Measurements from ENCODE around the gene ERI3.

ERI3 gene

DNA sequence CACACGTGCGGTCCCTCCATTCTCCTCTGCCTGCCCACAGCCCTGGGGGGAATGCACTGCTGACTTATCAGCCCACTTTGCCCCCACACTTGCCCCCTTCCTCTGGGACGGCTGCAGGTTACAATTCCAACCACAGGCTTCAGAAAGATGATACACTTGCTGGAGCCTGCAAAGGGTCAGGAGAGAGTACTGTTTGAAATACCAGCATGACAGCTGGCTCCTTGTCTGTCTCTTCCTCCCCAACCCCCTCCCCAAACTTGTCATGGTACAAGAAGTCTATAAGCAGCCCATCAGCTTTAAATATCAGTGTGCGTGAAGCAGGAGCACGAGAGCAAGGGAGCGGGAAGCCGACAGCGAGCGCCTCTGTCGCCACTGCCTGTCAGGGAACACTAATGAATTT, 62.4 kb downstream of the ERI3 start:
- Histone ChIP-seq H3K4me1 (ENCODE audit: insufficient read depth, low read length) (no peaks in the 10 kb centered on the region), H3K4me3 (ENCODE audit: low read depth in 1 of 2, low read length in 2 of 2) (no peak overlapping the region), H2AFZ (ENCODE audit: low read depth, low read length) (no peak overlapping the region), H3K4me2 (ENCODE audit: insufficient read depth, low read length) (no peak overlapping the region), H3K27me3 (ENCODE audit: insufficient read depth, low read length, poor library complexity) (no peaks in the 10 kb centered on the region), H3K9ac (ENCODE audit: low read depth, low read length) (no peak overlapping the region), H3K9me3 (ENCODE audit: insufficient read depth, low read length, severe bottlenecking) (no peaks in the 10 kb centered on the region), H3K27ac (ENCODE audit: low read length) (no peak overlapping the region), H3K79me2 (ENCODE audit: insufficient read depth, low read length) (no peaks in the 10 kb centered on the region), H3K36me3 (ENCODE audit: insufficient read depth, low read length) (peaks cover 72% of the 10 kb centered on the region), H4K20me1 (ENCODE audit: insufficient read depth, low read length) (peaks cover 7% of the 10 kb centered on the region; the same call in 1 of the 2 replicates)
- TF ChIP-seq, protein P1, sequence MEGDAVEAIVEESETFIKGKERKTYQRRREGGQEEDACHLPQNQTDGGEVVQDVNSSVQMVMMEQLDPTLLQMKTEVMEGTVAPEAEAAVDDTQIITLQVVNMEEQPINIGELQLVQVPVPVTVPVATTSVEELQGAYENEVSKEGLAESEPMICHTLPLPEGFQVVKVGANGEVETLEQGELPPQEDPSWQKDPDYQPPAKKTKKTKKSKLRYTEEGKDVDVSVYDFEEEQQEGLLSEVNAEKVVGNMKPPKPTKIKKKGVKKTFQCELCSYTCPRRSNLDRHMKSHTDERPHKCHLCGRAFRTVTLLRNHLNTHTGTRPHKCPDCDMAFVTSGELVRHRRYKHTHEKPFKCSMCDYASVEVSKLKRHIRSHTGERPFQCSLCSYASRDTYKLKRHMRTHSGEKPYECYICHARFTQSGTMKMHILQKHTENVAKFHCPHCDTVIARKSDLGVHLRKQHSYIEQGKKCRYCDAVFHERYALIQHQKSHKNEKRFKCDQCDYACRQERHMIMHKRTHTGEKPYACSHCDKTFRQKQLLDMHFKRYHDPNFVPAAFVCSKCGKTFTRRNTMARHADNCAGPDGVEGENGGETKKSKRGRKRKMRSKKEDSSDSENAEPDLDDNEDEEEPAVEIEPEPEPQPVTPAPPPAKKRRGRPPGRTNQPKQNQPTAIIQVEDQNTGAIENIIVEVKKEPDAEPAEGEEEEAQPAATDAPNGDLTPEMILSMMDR (IDR thresholded peaks at IDR 0.05; ENCODE audit: borderline replicate concordance, extremely low read depth, low read length, poor library complexity, severe bottlenecking) = no peak
- TF ChIP-seq EZH2 (IDR thresholded peaks at IDR 0.05; ENCODE audit: borderline replicate concordance, low read depth, low read length, severe bottlenecking) = no peak
- ATAC-seq (ENCODE audit: insufficient read depth, low read depth) (no peak), DNase-seq (no peak)

DNA sequence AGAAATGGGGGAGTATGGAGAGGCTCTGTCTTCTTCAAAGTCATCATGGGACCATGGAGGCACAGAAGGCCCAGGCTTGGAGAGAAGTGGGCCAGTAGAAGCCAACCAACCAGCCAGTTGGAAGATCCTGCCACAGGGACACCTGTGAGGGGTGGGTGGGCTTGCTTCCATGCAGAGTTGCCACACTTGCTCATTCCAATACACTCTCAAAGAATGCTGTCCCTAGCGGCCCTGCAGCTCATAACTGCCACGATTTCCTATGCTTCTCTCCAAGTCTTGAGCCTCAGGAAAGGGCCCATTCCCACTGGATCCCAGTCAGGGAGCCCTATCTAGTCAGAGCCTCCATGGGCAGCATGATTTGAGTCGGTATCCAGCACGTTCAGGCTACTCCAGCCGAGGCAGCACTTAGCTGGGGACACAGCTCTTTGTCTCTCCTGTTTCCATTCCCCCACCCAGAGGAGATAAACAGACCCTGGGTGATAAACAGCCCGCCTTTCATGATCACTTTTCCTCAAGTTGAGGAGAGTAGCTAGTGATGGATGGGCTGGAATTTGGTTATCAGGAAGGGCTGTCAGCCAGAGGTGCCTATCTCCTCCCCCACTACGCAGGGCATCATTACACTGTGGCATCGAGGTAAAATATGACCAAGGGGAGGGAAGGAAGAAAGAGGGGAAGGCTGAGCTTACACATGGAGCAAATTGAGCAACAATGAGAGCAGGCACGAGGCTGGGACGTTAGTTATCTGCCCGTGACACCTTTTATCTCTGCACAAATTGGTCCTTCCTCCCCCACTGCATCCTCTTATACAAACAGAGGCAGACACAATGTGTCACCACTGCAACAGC, 64.6 kb downstream of the ERI3 start:
- Histone ChIP-seq H3K9ac (ENCODE audit: low read depth, low read length) (no peak overlapping the region), H3K27ac (ENCODE audit: low read length) (no peak overlapping the region), H2AFZ (ENCODE audit: low read depth, low read length) (no peak overlapping the region), H3K9me3 (ENCODE audit: insufficient read depth, low read length, severe bottlenecking) (no peaks in the 10 kb centered on the region), H3K79me2 (ENCODE audit: insufficient read depth, low read length) (no peaks in the 10 kb centered on the region), H3K4me2 (ENCODE audit: insufficient read depth, low read length) (no peak overlapping the region), H3K4me3 (ENCODE audit: low read depth in 1 of 2, low read length in 2 of 2) (no peak overlapping the region), H3K36me3 (ENCODE audit: insufficient read depth, low read length) (peaks cover 51% of the 10 kb centered on the region), H3K27me3 (ENCODE audit: insufficient read depth, low read length, poor library complexity) (no peaks in the 10 kb centered on the region), H3K4me1 (ENCODE audit: insufficient read depth, low read length) (no peaks in the 10 kb centered on the region), H4K20me1 (ENCODE audit: insufficient read depth, low read length) (peaks cover 7% of the 10 kb centered on the region; the same call in 1 of the 2 replicates)
- ATAC-seq (ENCODE audit: insufficient read depth, low read depth) (no peak), DNase-seq (no peak)
- TF ChIP-seq, protein P1 (IDR thresholded peaks at IDR 0.05; ENCODE audit: borderline replicate concordance, extremely low read depth, low read length, poor library complexity, severe bottlenecking) = no peak
- TF ChIP-seq EZH2 (IDR thresholded peaks at IDR 0.05; ENCODE audit: borderline replicate concordance, low read depth, low read length, severe bottlenecking) = no peak

DNA sequence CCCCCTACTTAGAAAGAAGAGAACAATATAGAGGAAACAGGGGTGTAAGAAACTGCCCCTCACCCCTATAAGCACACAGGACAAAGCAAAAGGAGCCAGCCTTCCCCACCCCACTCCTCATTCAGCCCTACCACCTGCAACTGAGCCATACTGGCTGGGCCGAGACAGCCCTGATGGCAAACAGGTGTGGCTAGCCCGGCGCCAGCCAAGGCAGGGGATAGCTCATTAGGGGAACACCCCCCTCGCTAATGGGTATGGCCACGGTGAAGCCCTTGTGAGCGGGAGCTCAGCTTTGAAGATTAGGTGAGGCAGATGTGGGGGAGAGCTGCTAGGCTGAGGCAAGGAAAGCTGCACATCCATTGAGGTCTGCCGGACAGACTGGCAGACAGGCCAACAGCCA, 65.5 kb downstream of the ERI3 start:
- Histone ChIP-seq H2AFZ (ENCODE audit: low read depth, low read length) (no peak overlapping the region), H4K20me1 (ENCODE audit: insufficient read depth, low read length) (peaks cover 7% of the 10 kb centered on the region; the same call in 1 of the 2 replicates), H3K79me2 (ENCODE audit: insufficient read depth, low read length) (no peaks in the 10 kb centered on the region), H3K27me3 (ENCODE audit: insufficient read depth, low read length, poor library complexity) (no peaks in the 10 kb centered on the region), H3K9me3 (ENCODE audit: insufficient read depth, low read length, severe bottlenecking) (no peaks in the 10 kb centered on the region), H3K36me3 (ENCODE audit: insufficient read depth, low read length) (peaks cover 50% of the 10 kb centered on the region), H3K4me1 (ENCODE audit: insufficient read depth, low read length) (no peaks in the 10 kb centered on the region), H3K9ac (ENCODE audit: low read depth, low read length) (no peak overlapping the region), H3K4me3 (ENCODE audit: low read depth in 1 of 2, low read length in 2 of 2) (no peak overlapping the region), H3K4me2 (ENCODE audit: insufficient read depth, low read length) (no peak overlapping the region), H3K27ac (ENCODE audit: low read length) (no peak overlapping the region)
- no peak for TF ChIP-seq EZH2 (IDR thresholded peaks at IDR 0.05; ENCODE audit: borderline replicate concordance, low read depth, low read length, severe bottlenecking)
- TF ChIP-seq, protein P1 (IDR thresholded peaks at IDR 0.05; ENCODE audit: borderline replicate concordance, extremely low read depth, low read length, poor library complexity, severe bottlenecking) = no peak
- DNase-seq (no peak), ATAC-seq (ENCODE audit: insufficient read depth, low read depth) (no peak)

Data from DND-41 (cell line).